Measurements from ENCODE around the gene MRAS. TPM values are rescaled to one million over a fixed set of nuclear protein-coding genes. Genes with fewer than 3 reads are reported as not detected.

The MRAS gene
- total RNA-seq, 2 experiments from 2014 or later, result not detected

- Mint-ChIP-seq H3K27ac (no peak overlapping the region), H3K4me3 (no peak overlapping the region), H3K4me1 (ENCODE audit: low read depth) (peaks cover 13% of the 10 kb centered on the region), H3K36me3 (ENCODE audit: low read depth) (no peaks in the 10 kb centered on the region), H3K27me3 (ENCODE audit: low read depth) (peaks cover 54% of the 10 kb centered on the region), H3K9me3 (ENCODE audit: insufficient read depth) (no peaks in the 10 kb centered on the region)
- ChIA-PET POLR2A (no interaction called here), CTCF (interaction anchor here (3.1 kb wide), 1 partner anchor 488 kb away, joined by 9 read pairs; no protein-coding TSS in a partner anchor)
- no peak for ATAC-seq
- no peak for DNase-seq
These were observed 87.5 kb downstream of the MRAS start for GRCh38 chr3:138435840-138436239.

GRCh38 chr3:138437281-138437680 is 88.9 kb downstream of the MRAS start:
- POLR2A ChIA-PET, result no interaction called here
- ATAC-seq (no peak), DNase-seq (no peak)
- CTCF ChIA-PET, result no interaction called here
- Mint-ChIP-seq H3K4me3 (no peak overlapping the region), H3K36me3 (ENCODE audit: low read depth) (no peaks in the 10 kb centered on the region), H3K27ac (no peak overlapping the region), H3K4me1 (ENCODE audit: low read depth) (peaks cover 13% of the 10 kb centered on the region), H3K27me3 (ENCODE audit: low read depth) (peaks cover 46% of the 10 kb centered on the region), H3K9me3 (ENCODE audit: insufficient read depth) (no peaks in the 10 kb centered on the region)

- no peaks in the 10 kb centered on the region for H3K9me3 Mint-ChIP-seq (ENCODE audit: insufficient read depth)
- ChIA-PET CTCF (interaction anchor here (1.1 kb wide), 1 partner anchor 11 kb away, joined by 3 read pairs; no protein-coding TSS in a partner anchor), POLR2A (interaction anchor here (1.0 kb wide), 1 partner anchor 38 kb away, joined by 3 read pairs; no protein-coding TSS in a partner anchor)
- H3K4me3 Mint-ChIP-seq, result no peak overlapping the region
- H3K36me3 Mint-ChIP-seq (ENCODE audit: low read depth), result no peaks in the 10 kb centered on the region
- DNase-seq (no peak), ATAC-seq (no peak)
- H3K27ac Mint-ChIP-seq, result no peak overlapping the region
- peaks cover 6% of the 10 kb centered on the region for H3K4me1 Mint-ChIP-seq (ENCODE audit: low read depth)
- peaks cover 33% of the 10 kb centered on the region for H3K27me3 Mint-ChIP-seq (ENCODE audit: low read depth)
These were observed 90.5 kb downstream of the MRAS start for GRCh38 chr3:138438896-138439295.

- DNase-seq, result no peak
- no peak for ATAC-seq
- Mint-ChIP-seq H3K27ac (no peak overlapping the region), H3K4me3 (no peak overlapping the region), H3K9me3 (ENCODE audit: insufficient read depth) (no peaks in the 10 kb centered on the region), H3K27me3 (ENCODE audit: low read depth) (peaks cover 29% of the 10 kb centered on the region), H3K36me3 (ENCODE audit: low read depth) (no peaks in the 10 kb centered on the region), H3K4me1 (ENCODE audit: low read depth) (no peaks in the 10 kb centered on the region)
- ChIA-PET CTCF (interaction anchor here (1.1 kb wide), 1 partner anchor 12 kb away, joined by 3 read pairs; no protein-coding TSS in a partner anchor), POLR2A (interaction anchor here (1.0 kb wide), 1 partner anchor 39 kb away, joined by 3 read pairs; no protein-coding TSS in a partner anchor)
These were observed 91.3 kb downstream of the MRAS start for GRCh38 chr3:138439646-138440045.

- H3K27ac Mint-ChIP-seq, result no peak overlapping the region
- DNase-seq (no peak), ATAC-seq (no peak)
- H3K4me1 Mint-ChIP-seq (ENCODE audit: low read depth), result no peaks in the 10 kb centered on the region
- no peaks in the 10 kb centered on the region for H3K9me3 Mint-ChIP-seq (ENCODE audit: insufficient read depth)
- ChIA-PET POLR2A (no interaction called here), CTCF (interaction anchor here (1.1 kb wide), 1 partner anchor 12 kb away, joined by 3 read pairs; no protein-coding TSS in a partner anchor)
- no peak overlapping the region for H3K4me3 Mint-ChIP-seq
- no peaks in the 10 kb centered on the region for H3K36me3 Mint-ChIP-seq (ENCODE audit: low read depth)
- peaks cover 29% of the 10 kb centered on the region for H3K27me3 Mint-ChIP-seq (ENCODE audit: low read depth)
These were observed 91.7 kb downstream of the MRAS start for GRCh38 chr3:138440121-138440521.

GRCh38 chr3:138440596-138440995 is 92.2 kb downstream of the MRAS start:
- no peak overlapping the region for H3K4me3 Mint-ChIP-seq
- DNase-seq, result no peak
- H3K36me3 Mint-ChIP-seq (ENCODE audit: low read depth), result no peaks in the 10 kb centered on the region
- no peaks in the 10 kb centered on the region for H3K9me3 Mint-ChIP-seq (ENCODE audit: insufficient read depth)
- CTCF ChIA-PET, result no interaction called here
- no peak overlapping the region for H3K27ac Mint-ChIP-seq
- no peaks in the 10 kb centered on the region for H3K4me1 Mint-ChIP-seq (ENCODE audit: low read depth)
- peaks cover 27% of the 10 kb centered on the region for H3K27me3 Mint-ChIP-seq (ENCODE audit: low read depth)
- ATAC-seq, result no peak
- POLR2A ChIA-PET, result no interaction called here

GRCh38 chr3:138441256-138441655 is 92.9 kb downstream of the MRAS start:
- no peaks in the 10 kb centered on the region for H3K9me3 Mint-ChIP-seq (ENCODE audit: insufficient read depth)
- ATAC-seq (no peak), DNase-seq (no peak)
- no peak overlapping the region for H3K4me3 Mint-ChIP-seq
- peaks cover 22% of the 10 kb centered on the region for H3K27me3 Mint-ChIP-seq (ENCODE audit: low read depth)
- ChIA-PET POLR2A (no interaction called here), CTCF (interaction anchor here (0.6 kb wide), 1 partner anchor 453 kb away, joined by 3 read pairs; no protein-coding TSS in a partner anchor)
- H3K4me1 Mint-ChIP-seq (ENCODE audit: low read depth), result no peaks in the 10 kb centered on the region
- no peaks in the 10 kb centered on the region for H3K36me3 Mint-ChIP-seq (ENCODE audit: low read depth)
- H3K27ac Mint-ChIP-seq, result no peak overlapping the region

- ChIA-PET CTCF (interaction anchor here (0.6 kb wide), 1 partner anchor 454 kb away, joined by 3 read pairs; no protein-coding TSS in a partner anchor), POLR2A (no interaction called here)
- Mint-ChIP-seq H3K4me1 (ENCODE audit: low read depth) (no peaks in the 10 kb centered on the region), H3K9me3 (ENCODE audit: insufficient read depth) (no peaks in the 10 kb centered on the region), H3K27me3 (ENCODE audit: low read depth) (peaks cover 17% of the 10 kb centered on the region), H3K27ac (no peak overlapping the region), H3K4me3 (no peak overlapping the region), H3K36me3 (ENCODE audit: low read depth) (no peaks in the 10 kb centered on the region)
- DNase-seq, result no peak
- ATAC-seq, result no peak
These were observed 93.4 kb downstream of the MRAS start for GRCh38 chr3:138441742-138442141.

GRCh38 chr3:138442433-138442832 is 94.1 kb downstream of the MRAS start:
- Mint-ChIP-seq H3K36me3 (ENCODE audit: low read depth) (no peaks in the 10 kb centered on the region), H3K9me3 (ENCODE audit: insufficient read depth) (no peaks in the 10 kb centered on the region), H3K27ac (no peak overlapping the region), H3K4me3 (no peak overlapping the region), H3K4me1 (ENCODE audit: low read depth) (no peaks in the 10 kb centered on the region), H3K27me3 (ENCODE audit: low read depth) (peaks cover 14% of the 10 kb centered on the region)
- ATAC-seq (no peak), DNase-seq (no peak)
- ChIA-PET POLR2A (no interaction called here), CTCF (no interaction called here)

GRCh38 chr3:138443091-138443490 is 94.7 kb downstream of the MRAS start:
- ATAC-seq, result no peak

GRCh38 chr3:138443521-138444503 is 95.4 kb downstream of the MRAS start:
- no peaks in the 10 kb centered on the region for H3K36me3 Mint-ChIP-seq (ENCODE audit: low read depth)
- ATAC-seq (no peak), DNase-seq (no peak)
- H3K4me1 Mint-ChIP-seq (ENCODE audit: low read depth), result no peaks in the 10 kb centered on the region
- H3K9me3 Mint-ChIP-seq (ENCODE audit: insufficient read depth), result no peaks in the 10 kb centered on the region
- ChIA-PET CTCF (interaction anchor here (0.9 kb wide), 1 partner anchor 150 kb away, joined by 3 read pairs; the partner anchor contains the start of gene CEP70), POLR2A (no interaction called here)
- H3K27me3 Mint-ChIP-seq (ENCODE audit: low read depth), result peaks cover 2% of the 10 kb centered on the region
- H3K27ac Mint-ChIP-seq, result no peak overlapping the region
- H3K4me3 Mint-ChIP-seq, result no peak overlapping the region

More at GRCh38 chr3:138443091-138443490, 94.7 kb downstream of the MRAS start:
- Mint-ChIP-seq H3K27ac (no peak overlapping the region), H3K9me3 (ENCODE audit: insufficient read depth) (no peaks in the 10 kb centered on the region), H3K4me3 (no peak overlapping the region), H3K27me3 (ENCODE audit: low read depth) (peaks cover 8% of the 10 kb centered on the region), H3K4me1 (ENCODE audit: low read depth) (no peaks in the 10 kb centered on the region), H3K36me3 (ENCODE audit: low read depth) (no peaks in the 10 kb centered on the region)
- no peak for DNase-seq
- ChIA-PET POLR2A (no interaction called here), CTCF (interaction anchor here (0.9 kb wide), 1 partner anchor 151 kb away, joined by 3 read pairs; the partner anchor contains the start of gene CEP70)

GRCh38 chr3:138445236-138445635 is 96.9 kb downstream of the MRAS start:
- POLR2A ChIA-PET, result no interaction called here

More at GRCh38 chr3:138445236-138445635, 96.9 kb downstream of the MRAS start:
- H3K27me3 Mint-ChIP-seq (ENCODE audit: low read depth), result no peaks in the 10 kb centered on the region
- CTCF ChIA-PET, result no interaction called here
- no peaks in the 10 kb centered on the region for H3K36me3 Mint-ChIP-seq (ENCODE audit: low read depth)
- no peaks in the 10 kb centered on the region for H3K9me3 Mint-ChIP-seq (ENCODE audit: insufficient read depth)
- H3K4me3 Mint-ChIP-seq, result no peak overlapping the region
- H3K27ac Mint-ChIP-seq, result no peak overlapping the region
- ATAC-seq (no peak), DNase-seq (no peak)
- H3K4me1 Mint-ChIP-seq (ENCODE audit: low read depth), result no peaks in the 10 kb centered on the region

Data from activated CD8-positive, alpha-beta T cell treated with anti-CD3 and anti-CD28 coated beads, Interleukin-2, amount 10 ng/mL, durations not matched to agents 7 days and 5 days (primary cell).